Activated CD4-positive, alpha-beta T cell treated with anti-CD3 and anti-CD28 coated beads, Interleukin-10, Interleukin-2, amounts not matched to agents 100 ng/mL and 50 ng/mL, durations not matched to agents 16 hours and 8 hours (primary cell): Measurements from ENCODE around the gene KIF3B.
"Not testable (repeated sequence)": the region's sequence is repeated elsewhere in the genome, so short reads cannot be mapped to it uniquely, and the experiment has no call there.

ENCODE experiments used
- DNase-seq: peaks from one replicate; pipeline ENCODE4 v3.0.0-alpha.2; 2020

The KIF3B gene

DNA sequence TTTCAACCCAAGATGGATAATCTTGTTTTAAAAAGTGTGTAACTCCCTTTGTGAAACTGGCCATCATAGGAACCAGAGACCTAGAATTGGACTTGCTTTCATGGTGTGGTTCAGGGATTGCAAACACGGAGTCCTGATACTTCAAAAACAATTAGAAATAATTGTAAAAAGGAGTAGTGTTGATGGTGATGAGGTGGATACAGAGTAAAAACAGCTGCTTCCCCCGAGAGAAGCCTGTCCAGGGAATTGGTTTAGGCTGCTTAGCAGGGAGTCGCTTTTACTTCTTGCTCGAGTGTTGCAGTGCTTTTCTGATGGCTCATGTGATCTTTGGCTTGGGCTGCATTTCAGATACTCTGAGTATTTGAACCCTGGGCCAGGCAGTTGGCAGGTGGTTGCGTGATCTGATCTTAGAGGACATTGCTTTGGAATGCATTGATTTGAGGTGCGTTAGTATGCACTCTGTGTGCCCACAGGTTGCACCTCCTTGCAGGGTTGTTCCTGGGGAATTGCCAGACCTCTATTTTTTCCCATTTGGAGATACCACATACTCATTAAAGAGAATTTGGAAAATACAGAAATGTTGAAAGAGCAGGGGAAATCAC, 19.5 kb downstream of the KIF3B start:
- DNase-seq: no peak

GRCh38 chr20:32297439-32297838, 20.0 kb downstream of the KIF3B start:
- DNase-seq: peak; percentile 32

DNA sequence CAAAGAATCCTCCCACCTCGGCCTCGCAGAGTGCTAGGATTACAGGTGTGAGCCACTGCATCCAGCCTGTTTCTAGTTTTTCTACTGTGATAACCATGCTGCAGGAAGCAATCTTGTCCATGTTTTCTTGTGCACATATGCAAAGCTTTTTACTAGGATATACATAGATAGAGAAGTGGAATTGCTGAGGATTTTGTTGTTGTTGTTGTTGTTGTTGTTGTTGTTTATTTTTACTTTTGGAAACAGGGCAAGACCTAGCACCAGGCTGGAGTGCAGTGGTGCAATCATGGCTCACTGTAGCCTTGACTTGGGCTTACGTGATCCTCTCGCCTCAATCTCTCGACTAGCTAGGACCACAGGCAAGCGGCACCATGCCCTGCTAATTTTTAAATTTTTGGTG, 23.2 kb downstream of the KIF3B start:
- no peak for DNase-seq

GRCh38 chr20:32301719-32302506, 24.5 kb downstream of the KIF3B start:
- DNase-seq: peak; percentile 65

DNA sequence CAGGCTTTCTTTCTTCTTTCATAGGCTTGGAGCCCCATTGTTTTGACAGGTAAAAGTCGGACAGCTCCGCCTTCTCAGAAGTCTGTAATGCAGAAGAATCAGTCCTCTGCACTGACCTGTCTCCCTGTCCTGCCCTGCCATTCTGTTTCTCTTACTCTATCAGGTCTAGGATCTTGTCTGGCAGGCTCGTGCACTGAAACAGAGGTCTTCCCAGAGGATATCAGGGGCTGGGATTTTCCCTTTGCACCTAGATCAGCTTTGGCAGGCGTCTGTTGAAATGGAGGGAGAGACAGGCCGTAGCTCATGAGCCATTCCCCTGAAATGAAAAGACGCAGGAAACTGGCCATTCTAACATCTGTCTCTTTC, 25.0 kb downstream of the KIF3B start:
- no peak for DNase-seq

GRCh38 chr20:32304131-32304746, 26.8 kb downstream of the KIF3B start:
- no peak for DNase-seq

DNA sequence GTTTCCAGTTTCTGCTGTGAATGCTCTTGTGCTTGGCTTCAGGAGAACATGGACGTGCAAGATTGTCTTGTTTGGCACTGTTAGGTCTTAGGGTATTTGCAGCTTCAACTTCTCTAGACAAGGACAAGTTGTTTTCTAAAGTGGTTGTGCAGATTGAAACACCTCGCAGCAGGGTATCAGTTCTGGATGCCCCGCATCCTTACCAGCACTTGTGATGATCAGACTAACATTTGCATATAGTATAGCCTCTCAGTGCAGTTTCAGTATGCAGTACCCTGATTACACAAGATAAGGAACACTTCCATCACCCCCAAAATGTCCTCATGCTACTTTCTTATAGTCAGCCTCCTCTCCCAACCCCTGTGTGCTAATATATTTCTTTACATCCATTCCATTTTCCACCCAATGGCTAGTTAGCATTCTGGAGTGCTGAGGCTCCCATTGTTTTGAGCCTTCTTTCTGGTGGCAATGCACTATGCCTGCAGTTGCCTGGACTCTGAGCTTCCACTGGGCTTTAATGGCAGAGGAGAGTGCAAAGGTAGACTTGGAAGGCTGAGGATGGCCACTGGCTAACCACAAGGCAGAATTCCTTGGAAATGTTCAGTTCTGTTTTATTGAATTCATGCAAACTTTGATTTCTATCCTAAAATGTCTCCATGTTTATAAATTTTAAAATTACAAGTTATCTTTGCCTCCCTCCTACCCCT, 35.4 kb downstream of the KIF3B start:
- DNase-seq: no peak

- DNase-seq: no peak
Measured at GRCh38 chr20:32314768-32315167, 37.3 kb downstream of the KIF3B start.

- no peak for DNase-seq
Measured at GRCh38 chr20:32315399-32315798, 37.9 kb downstream of the KIF3B start.

- DNase-seq: no peak
Measured at GRCh38 chr20:32315891-32316290, 38.4 kb downstream of the KIF3B start.

DNA sequence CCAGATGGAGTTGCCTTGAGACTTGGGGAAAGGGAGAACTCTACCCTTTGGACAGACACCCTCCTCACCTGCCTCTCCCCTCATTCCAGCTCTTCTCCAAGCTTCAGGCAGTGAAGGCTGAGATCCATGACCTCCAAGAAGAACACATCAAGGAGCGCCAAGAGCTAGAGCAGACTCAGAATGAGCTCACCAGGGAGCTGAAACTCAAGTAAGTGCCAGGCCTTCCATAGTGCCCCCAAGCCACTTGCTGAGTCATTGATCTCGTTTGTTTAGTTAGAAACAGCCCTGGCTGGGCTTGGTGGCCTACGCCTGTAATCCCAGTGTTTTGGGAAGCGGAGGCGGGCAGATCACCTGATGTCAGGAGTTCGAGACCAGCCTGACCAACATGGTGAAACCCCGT, 39.2 kb downstream of the KIF3B start:
- no peak for DNase-seq

- peak; percentile 38 for DNase-seq
Measured at GRCh38 chr20:32319100-32319499, 41.6 kb downstream of the KIF3B start.

DNA sequence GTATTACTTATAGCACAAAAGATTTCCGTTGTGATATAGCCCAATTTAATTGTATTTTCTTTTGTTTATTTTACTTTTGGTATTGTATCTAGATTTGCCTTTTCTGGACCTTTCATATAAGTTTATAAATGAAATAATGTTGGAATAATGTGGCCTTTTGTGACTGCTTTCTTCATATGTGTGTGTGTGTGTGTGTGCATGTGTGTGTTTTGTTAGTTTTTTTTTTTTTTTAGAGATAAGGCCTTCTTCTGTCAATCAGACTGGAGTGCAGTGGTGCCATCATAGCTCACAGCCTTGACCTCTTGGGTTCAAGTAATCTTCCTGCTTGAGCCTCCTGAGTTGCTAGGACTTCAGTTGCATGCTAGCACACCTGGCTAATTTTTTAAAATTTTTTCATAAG, 42.9 kb downstream of the KIF3B start:
- DNase-seq: no peak

- DNase-seq: peak; percentile 39
Measured at GRCh38 chr20:32321390-32321789, 43.9 kb downstream of the KIF3B start.

- DNase-seq: not testable (repeated sequence)
Measured at GRCh38 chr20:32322260-32322659, 44.8 kb downstream of the KIF3B start.

DNA sequence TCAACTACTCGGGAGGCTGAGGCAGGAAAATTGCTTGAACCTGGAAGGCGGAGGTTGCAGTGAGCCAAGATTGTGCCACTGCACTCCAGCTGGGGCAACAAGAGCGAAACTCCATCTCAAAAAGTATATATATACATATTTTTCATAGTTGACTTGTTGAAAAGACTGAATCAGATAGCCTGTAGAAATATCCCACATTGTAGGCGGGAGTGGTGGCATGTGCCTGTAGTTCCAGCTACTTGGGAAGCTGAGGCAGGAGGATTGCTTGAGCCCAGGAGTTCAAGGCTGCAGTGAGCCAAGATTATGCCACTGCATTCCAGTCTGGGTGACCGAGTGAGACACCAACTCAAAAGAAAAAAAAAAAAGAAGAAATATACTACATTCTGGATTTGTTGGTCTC, 46.3 kb downstream of the KIF3B start:
- DNase-seq: not testable (repeated sequence)

- no peak for DNase-seq
Measured at GRCh38 chr20:32325706-32326503, 48.5 kb downstream of the KIF3B start.

- no peak for DNase-seq
Measured at GRCh38 chr20:32326504-32326845, 49.0 kb downstream of the KIF3B start.

- DNase-seq: no peak
Measured at GRCh38 chr20:32327087-32327681, 49.7 kb downstream of the KIF3B start.

- no peak for DNase-seq
Measured at GRCh38 chr20:32329817-32330554, 52.5 kb downstream of the KIF3B start.

GRCh38 chr20:32330555-32330897, 53.1 kb downstream of the KIF3B start:
- DNase-seq: no peak

DNA sequence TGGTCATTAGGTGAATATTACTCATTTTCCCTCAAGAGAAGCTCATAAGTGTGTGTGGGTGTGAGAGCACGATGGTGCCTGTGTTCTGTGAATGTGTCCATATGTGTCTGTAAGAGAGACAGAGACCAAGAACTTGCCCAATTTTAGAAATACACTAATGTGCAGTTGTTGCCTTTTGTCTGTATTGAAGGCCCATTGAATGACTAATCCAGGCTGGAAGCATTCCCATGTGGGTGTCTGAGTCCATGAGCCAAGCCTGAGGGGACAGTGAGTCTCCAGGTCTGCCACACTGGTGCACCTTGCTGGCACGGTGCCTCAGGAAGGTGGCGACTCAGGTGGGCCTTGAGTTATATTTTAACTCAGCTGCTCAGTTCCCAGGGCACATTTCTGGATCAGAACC, 55.2 kb downstream of the KIF3B start:
- peak; percentile 32 for DNase-seq
